Fibroblast of the conjunctiva (primary cell): ENCODE results near the gene ZNF770.
"Not testable (repeated sequence)": the region's sequence is repeated elsewhere in the genome, so short reads cannot be mapped to it uniquely, and the experiment has no call there.

Experiments
- DNase-seq: peaks from one replicate; pipeline ENCODE4 v3.0.0-alpha.2; 2010; ENCODE audit warnings: low read depth

ZNF770 gene

DNA sequence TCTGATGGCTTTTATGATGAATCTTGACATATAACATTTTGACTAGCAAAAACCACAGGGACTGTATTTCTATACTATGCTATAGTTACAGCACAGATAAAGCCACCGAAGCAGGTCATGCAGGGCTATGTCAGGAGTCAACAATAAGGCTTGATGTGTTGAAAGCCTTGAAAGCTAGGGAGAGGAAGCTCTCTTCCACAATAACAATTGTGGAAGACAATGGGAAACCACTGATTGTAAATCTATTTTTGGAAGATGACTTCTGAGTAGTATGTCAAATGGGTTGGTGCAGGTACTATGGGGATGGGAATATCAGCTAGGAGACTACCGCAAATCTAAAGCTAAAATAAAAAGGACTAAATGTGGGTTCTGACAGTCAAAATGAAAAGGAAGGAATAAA lies 14.6 kb downstream of the ZNF770 start:
- no peak for DNase-seq

DNA sequence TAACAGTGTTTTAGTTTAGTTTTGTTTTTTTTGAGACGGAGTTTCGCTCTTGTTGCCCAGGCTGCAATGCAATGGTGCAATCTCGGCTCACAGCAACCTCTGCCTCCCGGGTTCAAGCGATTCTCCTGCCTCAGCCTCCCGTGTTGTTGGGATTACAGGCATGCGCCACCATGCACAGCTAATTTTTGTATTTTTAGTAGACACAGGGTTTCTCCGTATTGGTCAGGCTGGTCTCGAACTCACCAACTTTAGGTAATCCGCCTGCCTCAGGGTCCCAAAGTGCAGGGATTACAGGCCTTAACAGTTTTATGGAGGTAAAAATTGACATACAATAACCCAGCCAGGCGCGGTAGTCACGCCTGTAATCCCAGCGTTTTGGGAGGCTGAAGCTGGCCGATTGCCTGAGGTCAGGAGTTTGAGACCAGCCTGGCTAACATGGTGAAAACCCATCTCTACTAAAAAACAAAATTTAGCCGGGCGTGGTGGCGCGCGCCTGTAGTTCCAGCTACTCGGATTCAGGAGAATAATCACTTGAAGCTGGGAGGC lies 17.9 kb downstream of the ZNF770 start:
- DNase-seq, result not testable (repeated sequence)

DNA sequence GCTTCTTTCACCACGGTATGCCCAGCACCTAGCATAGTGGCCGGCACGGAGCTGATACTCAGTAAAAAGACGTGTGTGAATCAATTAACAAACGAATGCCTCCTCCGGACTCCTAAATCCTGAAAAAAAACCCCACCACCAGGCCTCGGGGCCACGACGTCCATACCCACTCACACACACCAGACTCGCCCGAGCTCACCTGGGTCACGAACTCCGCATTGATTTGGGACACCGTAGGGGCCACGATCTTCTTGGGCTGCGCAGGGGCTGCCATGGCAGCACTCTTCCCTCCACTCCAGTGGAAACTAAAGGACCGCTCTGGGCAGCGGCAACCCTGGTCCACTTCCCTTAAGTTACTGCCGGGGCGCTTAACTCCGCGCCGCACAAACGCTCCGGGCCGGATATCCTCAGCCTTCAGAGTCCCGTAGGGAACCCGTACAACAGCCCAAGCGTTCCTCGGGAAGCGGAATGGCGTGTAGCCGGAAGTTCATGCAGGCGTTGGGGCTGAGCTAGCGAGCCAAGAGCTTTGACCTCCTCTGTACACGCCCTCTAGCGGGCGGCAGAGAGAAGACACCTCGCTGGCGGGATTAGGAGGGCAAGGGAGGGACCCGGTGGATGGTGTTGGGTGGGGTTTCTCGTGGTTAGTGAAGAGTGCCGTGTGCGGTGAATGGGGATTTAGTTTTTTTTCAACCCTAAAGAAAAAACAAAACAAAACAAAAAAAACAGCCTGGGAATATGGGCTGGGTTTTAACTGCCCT lies 18.6 kb downstream of the ZNF770 start, which contains the start of gene AQR:
Gene AQR (minus strand): TSS at position 403 of the 758 bp plus-strand sequence. CDS start 129 bp downstream, at position 274.
- peak; percentile 98 for DNase-seq

DNA sequence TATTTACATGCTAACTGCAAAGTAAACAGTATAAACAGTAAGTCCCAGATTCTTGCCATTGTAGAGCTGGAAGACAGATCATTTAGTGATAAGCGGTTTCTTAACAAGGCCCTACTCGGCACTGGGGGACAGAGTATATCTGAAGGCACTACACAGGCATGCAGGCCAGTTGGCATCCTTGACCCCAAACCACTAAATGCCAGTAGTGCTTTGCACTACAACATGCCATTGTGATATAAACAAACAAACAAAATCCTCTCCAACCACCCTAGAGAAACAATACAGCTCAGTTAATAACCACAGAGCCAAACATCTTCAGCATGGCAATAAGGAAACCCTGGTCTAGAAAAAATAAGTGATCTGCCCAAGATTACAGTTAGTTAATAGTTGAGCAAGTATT lies 23.8 kb downstream of the ZNF770 start:
- no peak for DNase-seq

DNA sequence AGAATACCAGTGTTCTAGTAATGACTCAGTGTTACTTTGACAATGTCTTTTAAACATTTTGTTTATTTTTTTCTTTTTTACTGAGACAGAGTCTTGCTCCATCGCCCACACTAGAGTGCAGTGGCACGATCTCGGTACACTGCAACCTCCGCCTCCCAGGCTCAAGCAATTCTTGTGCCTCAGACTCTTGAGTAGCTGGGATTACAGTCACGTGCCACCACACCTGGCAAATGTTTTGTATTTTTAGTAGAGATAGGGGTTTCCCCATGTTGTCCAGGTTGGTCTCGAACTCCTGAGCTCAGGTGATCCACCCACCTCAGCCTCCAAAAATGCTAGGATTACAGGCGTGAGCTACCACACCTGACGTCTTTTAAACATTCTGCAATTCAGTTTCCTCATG lies 34.2 kb downstream of the ZNF770 start:
- DNase-seq, result no peak

DNA sequence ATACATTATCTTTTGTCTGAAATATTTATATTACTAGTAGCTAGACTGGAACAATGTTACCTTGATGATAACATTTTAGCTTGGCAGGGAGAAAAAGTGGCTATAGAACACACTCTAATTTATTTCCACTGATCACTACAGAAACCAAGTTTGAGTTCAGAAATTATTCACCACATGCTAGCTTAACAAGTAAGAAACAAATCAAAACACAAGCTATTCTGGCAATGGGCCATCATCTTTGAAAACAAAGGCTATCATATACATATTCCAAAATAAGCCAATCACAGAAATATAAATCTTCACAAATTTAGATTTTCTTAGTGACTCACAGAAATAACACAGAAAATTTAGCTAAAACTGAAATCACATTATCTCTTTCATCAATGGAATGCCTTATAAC lies 35.6 kb downstream of the ZNF770 start:
- DNase-seq, result no peak

DNA sequence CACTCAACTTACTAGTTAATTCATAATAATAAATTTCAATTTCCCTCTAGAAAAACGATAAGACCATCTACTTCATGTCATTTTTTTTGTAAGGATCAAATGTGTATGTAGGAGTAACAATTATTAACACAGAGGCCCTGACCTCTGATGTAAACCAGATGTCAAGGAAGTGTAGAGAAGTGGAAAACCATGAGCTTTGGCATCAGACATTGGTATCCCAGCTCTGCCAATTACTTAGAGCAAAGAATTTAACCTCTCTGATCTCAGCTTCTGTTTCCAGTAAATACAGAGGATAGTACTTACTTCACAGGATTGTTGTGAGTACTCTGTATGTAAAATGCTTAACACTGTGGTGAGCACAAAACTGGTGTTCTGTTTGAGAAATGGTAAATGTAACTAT lies 36.1 kb downstream of the ZNF770 start:
- peak; percentile 68 for DNase-seq

DNA sequence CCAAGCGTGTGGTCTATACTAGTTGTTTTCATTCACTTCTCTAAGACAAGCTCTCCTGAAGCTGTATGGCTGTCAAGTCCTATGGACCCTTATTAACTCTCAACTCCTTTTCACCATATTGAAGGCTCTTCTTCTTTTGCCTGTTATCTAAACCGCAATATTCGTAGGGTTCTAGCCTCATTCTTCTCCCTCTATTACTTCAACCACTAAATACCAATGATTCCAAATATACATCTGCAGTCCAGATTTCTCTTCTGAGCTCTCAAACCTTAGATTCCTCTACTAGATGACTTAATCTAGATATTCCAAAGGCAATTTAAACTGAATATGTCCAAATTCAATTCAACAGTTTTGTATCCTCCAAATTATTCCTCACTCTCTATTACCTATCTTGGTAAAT lies 43.2 kb downstream of the ZNF770 start:
- no peak for DNase-seq

DNA sequence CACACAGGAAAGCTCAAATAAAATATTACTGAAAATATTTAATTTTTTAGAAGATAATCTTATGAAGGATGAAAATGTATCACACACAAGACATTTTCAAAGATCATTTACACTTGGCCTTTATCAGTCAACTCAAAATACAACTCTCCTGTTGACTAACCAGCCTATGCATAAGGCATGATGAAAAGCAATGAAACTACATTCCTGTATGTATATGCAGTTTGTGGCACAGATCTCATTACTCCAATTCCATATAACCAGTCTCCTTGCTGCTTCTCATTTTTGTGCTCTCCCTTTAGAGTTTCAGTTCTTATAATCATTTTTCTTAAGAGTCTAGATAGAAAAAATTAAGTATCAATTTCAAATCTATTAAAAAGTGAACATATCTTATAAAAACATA lies 44.4 kb downstream of the ZNF770 start:
- DNase-seq, result no peak

DNA sequence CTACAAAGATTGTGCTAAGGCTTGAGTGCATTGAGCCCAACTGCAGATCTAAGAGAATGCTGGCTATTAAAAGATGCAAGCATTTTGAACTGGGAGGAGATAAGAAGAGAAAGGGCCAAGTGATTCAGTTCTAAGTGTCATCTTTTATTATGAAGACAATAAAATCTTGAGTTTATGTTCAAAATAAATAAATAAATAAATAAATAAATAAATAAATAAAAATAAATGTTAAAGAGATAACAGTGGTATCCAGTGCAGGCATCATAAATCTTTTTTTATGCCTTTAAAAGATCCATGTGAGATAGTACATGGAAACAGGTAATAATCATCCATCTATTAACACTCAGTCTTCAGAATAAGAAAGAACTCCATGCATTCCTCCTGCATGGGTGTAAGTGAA lies 44.8 kb downstream of the ZNF770 start:
- DNase-seq, result not testable (repeated sequence)

DNA sequence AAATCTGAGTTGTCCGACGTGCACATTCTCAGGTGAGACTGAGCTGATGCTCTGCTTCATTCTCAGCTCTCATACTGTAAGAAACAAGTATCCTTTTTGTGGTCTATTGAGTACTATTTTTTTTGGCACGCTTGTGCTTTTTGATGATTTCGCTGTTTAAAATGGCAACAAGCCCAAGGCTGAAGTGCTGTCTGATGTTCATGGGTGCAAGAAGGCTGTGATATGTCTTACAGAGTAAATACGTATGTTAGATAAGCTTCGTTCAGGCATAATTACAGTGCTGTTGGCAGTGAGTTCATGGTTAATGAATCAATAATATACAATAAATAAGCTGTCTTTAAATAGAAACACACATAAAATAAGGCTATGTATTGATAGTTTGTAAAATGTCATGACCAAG lies 45.7 kb downstream of the ZNF770 start:
- peak; percentile 41 for DNase-seq

DNA sequence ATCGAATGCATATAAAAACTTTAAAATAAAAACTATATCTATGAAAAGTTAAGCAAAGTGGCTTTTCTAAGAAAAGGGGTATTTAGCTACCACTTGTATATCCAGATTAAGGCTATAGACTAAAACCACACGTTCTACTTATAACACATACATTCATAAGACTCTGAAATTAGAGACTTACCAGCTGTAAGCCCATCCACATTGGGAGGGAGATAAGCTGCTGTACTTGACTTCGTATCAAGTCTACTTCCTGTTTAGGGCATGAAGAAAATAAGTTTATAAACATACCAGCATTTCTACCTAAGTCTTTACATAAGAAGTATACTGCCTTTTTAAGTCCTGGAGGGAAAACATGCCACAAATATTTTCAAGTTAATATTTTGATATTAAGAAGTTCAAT lies 46.3 kb downstream of the ZNF770 start:
- DNase-seq, result no peak

DNA sequence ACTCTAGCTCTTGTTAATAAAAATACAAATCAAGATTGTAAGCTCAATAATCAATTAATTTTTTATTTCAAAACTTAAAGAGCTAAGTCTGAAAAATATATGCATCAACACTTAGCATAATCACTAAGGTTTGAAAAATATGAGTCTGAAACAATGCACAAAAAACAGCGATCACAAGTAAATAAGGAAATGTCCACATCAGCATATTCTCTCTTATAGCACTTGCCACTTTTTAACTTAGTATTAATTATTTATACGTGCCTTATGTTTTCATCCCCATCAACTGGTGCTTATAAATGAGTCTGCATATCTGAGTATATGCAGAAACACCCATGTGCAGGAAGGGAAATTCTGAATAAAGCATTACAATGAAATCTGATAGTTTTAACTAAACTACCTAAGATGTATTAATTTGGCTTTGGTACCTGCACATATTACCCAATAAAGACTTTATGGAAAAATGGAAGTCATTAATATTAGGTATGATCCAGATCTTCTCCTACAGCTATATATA lies 46.8 kb downstream of the ZNF770 start:
- no peak for DNase-seq

DNA sequence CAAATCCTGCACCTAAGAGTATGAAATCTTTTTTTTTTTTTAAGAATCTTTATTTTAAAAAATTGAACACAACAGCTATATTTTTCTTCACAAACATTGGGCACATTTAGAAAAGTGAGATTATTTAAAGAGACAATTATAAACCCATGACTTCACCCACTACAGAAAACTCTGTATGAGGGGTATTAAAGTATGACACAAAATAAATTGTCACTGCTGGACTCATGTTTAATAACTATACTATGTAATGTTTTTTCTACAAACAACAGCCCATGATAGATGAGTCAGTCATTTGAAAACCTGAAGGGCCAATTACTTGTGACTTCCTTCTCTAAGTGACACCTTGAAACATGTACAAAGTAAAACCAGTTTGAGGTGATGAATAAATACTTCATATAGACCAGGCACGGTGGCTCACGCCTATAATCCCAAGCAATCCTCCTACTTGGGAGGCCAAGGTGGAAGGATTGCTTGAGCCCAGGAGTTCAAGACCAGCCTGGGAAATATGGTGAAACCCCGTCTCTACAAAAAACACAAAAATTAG lies 54.6 kb downstream of the ZNF770 start:
- DNase-seq, result no peak

DNA sequence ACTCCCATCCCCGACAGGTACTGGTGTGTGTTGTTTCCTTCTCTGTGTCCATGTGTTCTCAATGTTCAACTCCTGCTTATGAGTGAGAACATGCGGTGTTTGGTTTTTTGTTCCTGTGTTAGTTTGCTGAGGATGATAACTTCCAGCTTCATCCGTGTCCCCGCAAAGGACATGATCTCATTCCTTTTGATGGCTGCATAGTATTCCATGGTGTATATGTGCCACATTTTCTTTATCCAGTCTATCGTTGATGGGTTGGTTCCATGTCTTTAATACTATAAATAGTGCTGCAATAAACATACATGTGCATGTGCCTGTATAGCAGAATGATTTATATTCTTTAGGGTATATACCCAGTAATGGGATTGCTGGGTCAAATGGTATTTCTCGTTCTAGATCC lies 59.7 kb downstream of the ZNF770 start:
- not testable (repeated sequence) for DNase-seq
